Vagina (tissue), 2 donors: ENCODE data around the gene LY6G5C. TPM values are rescaled to one million over a fixed set of nuclear protein-coding genes. Genes with fewer than 3 reads are reported as not detected.

Experiments
- DNase-seq, 2 donors: peaks; one replicate each; pipeline ENCODE4 v3.0.0-alpha.2; 2017; ENCODE audit errors: extremely low spot score in 2 of 2
- H3K27ac ChIP-seq: fragments of 200-600 bp; sonication (generic); one replicate; pipeline ENCODE4 v1.5.1; 2019
- H3K27me3 ChIP-seq: fragments of 200-600 bp; sonication (generic); one replicate; pipeline ENCODE4 v1.5.1; 2019
- H3K36me3 ChIP-seq, 2 donors: fragments of 200-600 bp; sonication (generic); one replicate each; pipeline ENCODE4 v1.5.1; 2017 to 2019
- H3K4me1 ChIP-seq: fragments of 200-600 bp; sonication (generic); one replicate; pipeline ENCODE4 v1.5.1; 2019
- H3K4me3 ChIP-seq, 2 donors: fragments of 200-600 bp; sonication (generic); 1 replicate in 1 of 2; 2 replicates in 1 of 2; pipeline ENCODE4 v1.5.1; 2016 to 2019
- H3K9me3 ChIP-seq: fragments of 200-600 bp; sonication (generic); one replicate; pipeline ENCODE4 v1.5.1; 2019
- POLR2A ChIP-seq, 2 donors: fragments of 450-650 bp; IDR thresholded peaks; one replicate each; pipeline ENCODE4 v1.6.1; 2017; ENCODE audit warnings: antibody characterized with exemption in 2 of 2, mild to moderate bottlenecking in 2 of 2, moderate library complexity in 2 of 2
- POLR2AphosphoS5 ChIP-seq, 2 donors: sonication (generic); formaldehyde crosslinking; IDR thresholded peaks; one replicate each; pipeline ENCODE4 v1.9.0; 2017; ENCODE audit warnings: antibody characterized with exemption in 2 of 2, mild to moderate bottlenecking in 2 of 2, low read depth in 1 of 2; ENCODE audit not compliant: insufficient read depth in 1 of 2
- intact Hi-C: fragments of 100-400 bp; cut with DNase I; formaldehyde crosslinking; loops from one replicate; pipeline ENCODE4 v1.15.1; 2023
- total RNA-seq: library from RNA; depleted of rRNA; stranded (reverse); fragments of >200 nt; gene quantifications from one replicate; pipeline ENCODE4 v1.2.3, GENCODE V29; 2016
- TF ChIP-seq, protein P1 (sequence below), 3 experiments: fragments of 450-650 bp in 2 of 3; fragments of 200-600 bp in 1 of 3; sonication (generic) in 1 of 3; IDR thresholded peaks; one replicate each; pipeline ENCODE4 v1.5.1; 2017 to 2019; ENCODE audit warnings: antibody characterized with exemption in 3 of 3, mild to moderate bottlenecking in 2 of 3, moderate library complexity in 2 of 3

The LY6G5C gene
- total RNA-seq, 1 donor from 2014 or later: 1.7 TPM

DNA sequence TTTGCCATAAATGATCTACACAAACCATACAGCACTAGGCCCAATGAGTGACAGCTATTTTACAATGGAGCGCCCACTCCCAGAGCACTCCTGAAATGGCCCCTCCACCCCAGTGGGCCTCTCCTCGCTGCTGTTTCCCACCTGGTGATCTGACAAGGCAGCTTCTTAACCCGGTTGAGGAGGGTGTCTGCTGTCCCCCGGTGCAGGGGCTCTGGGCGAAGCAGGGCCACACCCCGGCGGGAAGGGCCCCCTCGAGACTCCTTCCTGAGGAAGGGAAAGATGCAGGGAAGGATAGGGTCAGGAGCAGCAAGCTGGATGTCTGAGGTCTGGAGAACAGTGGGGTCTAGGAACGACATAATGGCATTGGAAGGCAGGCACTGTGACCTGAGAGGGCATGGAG, 12.0 kb upstream of the LY6G5C start:
- Histone ChIP-seq H3K36me3 (peaks cover 0 to 89% of the 10 kb centered on the region in 2 donors), H3K4me1 (no peaks in the 10 kb centered on the region), H3K4me3 (no peak overlapping the region), H3K27ac (no peak overlapping the region), H3K27me3 (no peaks in the 10 kb centered on the region), H3K9me3 (no peaks in the 10 kb centered on the region)
- no peak for DNase-seq
- TF ChIP-seq, protein P1, sequence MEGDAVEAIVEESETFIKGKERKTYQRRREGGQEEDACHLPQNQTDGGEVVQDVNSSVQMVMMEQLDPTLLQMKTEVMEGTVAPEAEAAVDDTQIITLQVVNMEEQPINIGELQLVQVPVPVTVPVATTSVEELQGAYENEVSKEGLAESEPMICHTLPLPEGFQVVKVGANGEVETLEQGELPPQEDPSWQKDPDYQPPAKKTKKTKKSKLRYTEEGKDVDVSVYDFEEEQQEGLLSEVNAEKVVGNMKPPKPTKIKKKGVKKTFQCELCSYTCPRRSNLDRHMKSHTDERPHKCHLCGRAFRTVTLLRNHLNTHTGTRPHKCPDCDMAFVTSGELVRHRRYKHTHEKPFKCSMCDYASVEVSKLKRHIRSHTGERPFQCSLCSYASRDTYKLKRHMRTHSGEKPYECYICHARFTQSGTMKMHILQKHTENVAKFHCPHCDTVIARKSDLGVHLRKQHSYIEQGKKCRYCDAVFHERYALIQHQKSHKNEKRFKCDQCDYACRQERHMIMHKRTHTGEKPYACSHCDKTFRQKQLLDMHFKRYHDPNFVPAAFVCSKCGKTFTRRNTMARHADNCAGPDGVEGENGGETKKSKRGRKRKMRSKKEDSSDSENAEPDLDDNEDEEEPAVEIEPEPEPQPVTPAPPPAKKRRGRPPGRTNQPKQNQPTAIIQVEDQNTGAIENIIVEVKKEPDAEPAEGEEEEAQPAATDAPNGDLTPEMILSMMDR (IDR thresholded peaks at IDR 0.05): no peak
- TF ChIP-seq POLR2AphosphoS5 (IDR thresholded peaks at IDR 0.05; ENCODE audit: insufficient read depth in 1 of 2, low read depth in 1 of 2) (no peak), POLR2A (IDR thresholded peaks at IDR 0.05) (no peak)
- intact Hi-C loops: no loop called here

DNA sequence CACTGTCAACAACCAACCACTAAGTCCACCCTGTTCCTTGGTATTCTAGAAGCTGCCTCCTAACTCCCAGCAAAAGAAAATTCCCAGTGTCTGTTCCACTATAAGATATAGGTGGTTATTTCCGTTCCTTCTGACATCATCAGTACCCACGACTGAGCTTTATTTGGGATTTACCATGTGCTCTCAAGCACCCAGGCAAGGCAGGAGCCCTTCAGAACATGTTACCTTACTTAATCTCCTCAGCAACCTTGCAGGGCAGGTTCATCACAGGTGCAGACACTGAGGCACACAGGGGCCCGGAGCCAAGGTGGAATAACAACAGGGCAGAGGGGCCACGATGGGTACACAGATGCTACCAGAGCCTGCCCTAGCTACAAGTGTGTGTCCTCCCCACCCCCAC, 11.5 kb upstream of the LY6G5C start:
- Histone ChIP-seq H3K4me1 (no peaks in the 10 kb centered on the region), H3K36me3 (peaks cover 0 to 94% of the 10 kb centered on the region in 2 donors), H3K27me3 (no peaks in the 10 kb centered on the region), H3K9me3 (no peaks in the 10 kb centered on the region), H3K27ac (no peak overlapping the region), H3K4me3 (no peak overlapping the region)
- intact Hi-C loops: no loop called here
- DNase-seq: no peak
- TF ChIP-seq, protein P1 (IDR thresholded peaks at IDR 0.05): no peak
- TF ChIP-seq POLR2A (IDR thresholded peaks at IDR 0.05) (no peak), POLR2AphosphoS5 (IDR thresholded peaks at IDR 0.05; ENCODE audit: insufficient read depth in 1 of 2, low read depth in 1 of 2) (no peak)

DNA sequence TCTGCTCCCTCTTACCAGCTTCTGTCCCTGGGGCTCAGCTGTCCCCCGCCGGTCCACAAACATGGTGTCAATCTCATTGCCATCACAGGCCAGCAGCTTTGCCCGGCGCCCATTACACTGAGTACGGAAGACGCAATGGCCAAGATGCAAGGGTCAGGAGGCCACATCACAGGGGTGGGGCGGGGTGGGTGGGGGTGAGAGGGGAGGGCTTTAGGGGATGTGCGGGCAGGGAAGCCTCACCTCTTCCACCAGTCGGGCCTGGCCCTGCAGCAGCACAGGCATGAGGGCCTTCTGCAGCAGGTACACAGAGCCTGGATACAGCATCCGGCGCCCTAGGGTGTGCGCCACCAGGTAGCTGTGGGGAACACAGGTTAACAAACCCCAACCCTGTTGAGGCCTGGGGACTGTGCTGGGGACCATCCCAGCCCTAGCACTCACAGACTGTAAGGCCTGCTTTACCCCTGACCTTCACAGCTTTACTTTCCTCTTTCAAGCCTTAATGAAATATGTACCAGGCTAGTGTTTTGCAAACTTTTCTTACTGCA, 10.8 kb upstream of the LY6G5C start:
- Histone ChIP-seq H3K27ac (no peak overlapping the region), H3K4me3 (no peak overlapping the region), H3K27me3 (no peaks in the 10 kb centered on the region), H3K4me1 (no peaks in the 10 kb centered on the region), H3K36me3 (peaks cover 0 to 95% of the 10 kb centered on the region in 2 donors), H3K9me3 (no peaks in the 10 kb centered on the region)
- DNase-seq: no peak
- TF ChIP-seq POLR2A (IDR thresholded peaks at IDR 0.05) (no peak), POLR2AphosphoS5 (IDR thresholded peaks at IDR 0.05; ENCODE audit: insufficient read depth in 1 of 2, low read depth in 1 of 2) (no peak)
- TF ChIP-seq, protein P1 (IDR thresholded peaks at IDR 0.05): no peak
- intact Hi-C loops: no loop called here

DNA sequence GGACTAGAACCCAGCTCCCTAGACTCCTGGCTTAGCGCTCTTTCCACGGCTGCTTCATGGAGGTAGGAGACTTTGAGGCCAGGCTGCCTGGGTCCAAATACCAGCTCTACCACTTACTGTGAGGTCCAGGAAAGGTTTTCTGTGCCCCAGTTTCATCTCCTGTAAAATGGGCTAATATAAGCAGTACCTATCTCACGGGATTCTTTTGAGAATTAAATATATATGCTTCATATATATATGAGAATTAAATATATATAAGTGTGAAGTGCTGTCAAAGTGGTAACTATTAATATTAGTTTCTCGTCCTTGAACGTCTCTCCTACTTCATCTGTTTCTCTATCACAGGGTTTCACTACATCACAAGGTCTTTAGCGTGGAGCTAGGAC, 10.2 kb upstream of the LY6G5C start:
- Histone ChIP-seq H3K27me3 (no peaks in the 10 kb centered on the region), H3K4me3 (no peak overlapping the region), H3K36me3 (peaks cover 0 to 91% of the 10 kb centered on the region in 2 donors), H3K9me3 (no peaks in the 10 kb centered on the region), H3K27ac (no peak overlapping the region), H3K4me1 (no peaks in the 10 kb centered on the region)
- TF ChIP-seq, protein P1 (IDR thresholded peaks at IDR 0.05): no peak
- TF ChIP-seq POLR2A (IDR thresholded peaks at IDR 0.05) (no peak), POLR2AphosphoS5 (IDR thresholded peaks at IDR 0.05; ENCODE audit: insufficient read depth in 1 of 2, low read depth in 1 of 2) (no peak)
- no peak for DNase-seq
- intact Hi-C loops: no loop called here

DNA sequence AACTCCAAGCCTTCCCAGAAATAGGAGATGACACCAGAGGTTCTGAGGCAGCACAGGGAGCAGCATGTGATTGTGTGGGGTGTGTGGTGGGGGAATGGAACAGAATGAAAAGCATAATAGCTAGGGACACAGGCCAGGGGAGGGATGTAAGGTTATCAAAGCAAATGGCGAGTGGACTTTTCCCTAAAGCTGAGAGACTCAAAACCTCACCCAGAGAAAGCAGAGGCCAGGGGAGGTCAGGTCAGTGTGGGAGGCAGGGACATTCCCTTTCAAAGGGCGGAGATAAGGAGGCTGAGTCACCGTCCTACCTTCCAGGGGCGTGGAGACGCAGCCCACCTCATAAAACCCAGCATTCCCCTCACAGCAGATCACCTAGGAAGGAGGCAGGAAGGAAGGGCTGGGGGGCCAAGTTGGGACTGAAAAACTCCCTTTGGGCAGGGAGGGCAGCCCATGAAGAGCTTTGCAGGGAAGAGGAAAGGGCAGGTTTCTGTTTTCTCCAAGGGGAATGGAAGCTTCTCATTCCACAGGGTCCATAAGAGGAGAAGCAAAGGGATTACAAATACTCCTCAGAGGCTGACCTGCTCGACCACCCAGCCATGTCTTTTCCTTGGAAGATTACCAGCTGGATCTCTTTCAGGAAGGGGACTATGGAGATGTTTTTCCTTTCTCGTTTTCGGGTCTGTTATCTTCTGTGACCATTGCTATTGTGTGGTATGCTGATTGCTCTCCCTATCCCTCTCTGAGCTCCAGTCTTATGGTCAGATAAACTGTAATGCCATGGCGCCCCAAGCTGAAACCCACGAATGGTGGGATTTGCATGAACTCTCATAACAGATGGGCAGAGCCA, 9.6 kb upstream of the LY6G5C start:
- intact Hi-C loops: no loop called here
- Histone ChIP-seq H3K4me3 (no peak overlapping the region), H3K36me3 (peaks cover 0 to 85% of the 10 kb centered on the region in 2 donors)

More for the DNA sequence above, 9.6 kb upstream of the LY6G5C start:
- H3K27ac ChIP-seq: no peak overlapping the region
- no peaks in the 10 kb centered on the region for H3K9me3 ChIP-seq
- no peaks in the 10 kb centered on the region for H3K4me1 ChIP-seq
- H3K27me3 ChIP-seq: no peaks in the 10 kb centered on the region
- DNase-seq: no peak
- TF ChIP-seq POLR2AphosphoS5 (IDR thresholded peaks at IDR 0.05; ENCODE audit: insufficient read depth in 1 of 2, low read depth in 1 of 2) (no peak), POLR2A (IDR thresholded peaks at IDR 0.05) (no peak)
- TF ChIP-seq, protein P1 (IDR thresholded peaks at IDR 0.05): no peak
